ENCODE measurements around the gene HBEGF. TPM values are rescaled to one million over a fixed set of nuclear protein-coding genes. Genes with fewer than 3 reads are reported as not detected.

HBEGF gene
- total RNA-seq, 1 donor from 2014 or later, result 3.6 TPM

DNA sequence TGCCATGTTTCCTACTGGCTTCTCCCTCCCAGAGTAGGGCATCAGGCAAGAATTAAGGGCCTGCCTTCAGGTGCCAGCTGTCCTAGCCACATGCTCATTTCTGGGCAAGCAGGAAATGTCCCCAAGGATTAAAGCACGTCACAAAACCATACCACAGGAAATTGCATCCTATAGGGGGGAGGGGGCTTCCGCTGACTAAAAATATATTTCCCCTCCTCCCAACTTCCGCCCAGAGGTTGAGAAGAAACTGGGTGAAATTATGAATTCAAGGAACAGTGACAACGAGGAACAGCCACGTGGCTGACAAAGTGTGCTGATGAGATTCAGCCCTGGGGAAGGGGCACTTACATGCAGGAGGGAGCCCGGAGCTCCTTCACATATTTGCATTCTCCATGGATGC lies 4.1 kb downstream of the HBEGF start:
- TF ChIP-seq, protein P1, sequence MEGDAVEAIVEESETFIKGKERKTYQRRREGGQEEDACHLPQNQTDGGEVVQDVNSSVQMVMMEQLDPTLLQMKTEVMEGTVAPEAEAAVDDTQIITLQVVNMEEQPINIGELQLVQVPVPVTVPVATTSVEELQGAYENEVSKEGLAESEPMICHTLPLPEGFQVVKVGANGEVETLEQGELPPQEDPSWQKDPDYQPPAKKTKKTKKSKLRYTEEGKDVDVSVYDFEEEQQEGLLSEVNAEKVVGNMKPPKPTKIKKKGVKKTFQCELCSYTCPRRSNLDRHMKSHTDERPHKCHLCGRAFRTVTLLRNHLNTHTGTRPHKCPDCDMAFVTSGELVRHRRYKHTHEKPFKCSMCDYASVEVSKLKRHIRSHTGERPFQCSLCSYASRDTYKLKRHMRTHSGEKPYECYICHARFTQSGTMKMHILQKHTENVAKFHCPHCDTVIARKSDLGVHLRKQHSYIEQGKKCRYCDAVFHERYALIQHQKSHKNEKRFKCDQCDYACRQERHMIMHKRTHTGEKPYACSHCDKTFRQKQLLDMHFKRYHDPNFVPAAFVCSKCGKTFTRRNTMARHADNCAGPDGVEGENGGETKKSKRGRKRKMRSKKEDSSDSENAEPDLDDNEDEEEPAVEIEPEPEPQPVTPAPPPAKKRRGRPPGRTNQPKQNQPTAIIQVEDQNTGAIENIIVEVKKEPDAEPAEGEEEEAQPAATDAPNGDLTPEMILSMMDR (IDR thresholded peaks at IDR 0.05), result no peak
- no peak for DNase-seq (ENCODE audit: extremely low spot score, unreplicated experiment)
- Mint-ChIP-seq H3K27ac (ENCODE audit: unreplicated experiment) (no peak overlapping the region), H3K27me3 (ENCODE audit: unreplicated experiment) (no peaks in the 10 kb centered on the region), H3K4me3 (ENCODE audit: unreplicated experiment) (no peak overlapping the region), H3K4me1 (ENCODE audit: unreplicated experiment) (peaks cover 12% of the 10 kb centered on the region), H3K9me3 (ENCODE audit: unreplicated experiment) (no peaks in the 10 kb centered on the region), H3K36me3 (ENCODE audit: unreplicated experiment) (no peaks in the 10 kb centered on the region)

DNA sequence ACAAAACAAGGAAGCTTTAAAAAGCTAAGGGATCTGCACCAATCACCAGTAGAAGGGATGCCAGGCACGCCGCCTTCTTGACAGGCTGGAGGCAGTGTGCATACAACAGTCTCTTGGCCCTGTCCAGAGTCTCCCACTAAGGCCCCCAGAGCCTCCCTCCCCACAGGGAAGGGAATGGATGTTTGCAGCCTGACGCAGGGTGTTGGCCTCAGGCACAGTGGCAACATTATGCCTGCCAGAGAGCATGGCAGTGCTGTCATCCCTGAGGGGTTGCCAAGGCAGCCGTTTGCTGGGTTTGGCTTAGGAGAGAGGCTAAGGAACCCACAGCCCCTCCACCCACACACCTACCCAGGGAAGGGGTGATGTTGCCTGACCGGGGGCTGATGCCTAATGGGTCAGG lies 4.8 kb downstream of the HBEGF start:
- Mint-ChIP-seq H3K4me1 (ENCODE audit: unreplicated experiment) (peaks cover 7% of the 10 kb centered on the region), H3K27ac (ENCODE audit: unreplicated experiment) (no peak overlapping the region)
- TF ChIP-seq, protein P1 (IDR thresholded peaks at IDR 0.05), result no peak

DNA sequence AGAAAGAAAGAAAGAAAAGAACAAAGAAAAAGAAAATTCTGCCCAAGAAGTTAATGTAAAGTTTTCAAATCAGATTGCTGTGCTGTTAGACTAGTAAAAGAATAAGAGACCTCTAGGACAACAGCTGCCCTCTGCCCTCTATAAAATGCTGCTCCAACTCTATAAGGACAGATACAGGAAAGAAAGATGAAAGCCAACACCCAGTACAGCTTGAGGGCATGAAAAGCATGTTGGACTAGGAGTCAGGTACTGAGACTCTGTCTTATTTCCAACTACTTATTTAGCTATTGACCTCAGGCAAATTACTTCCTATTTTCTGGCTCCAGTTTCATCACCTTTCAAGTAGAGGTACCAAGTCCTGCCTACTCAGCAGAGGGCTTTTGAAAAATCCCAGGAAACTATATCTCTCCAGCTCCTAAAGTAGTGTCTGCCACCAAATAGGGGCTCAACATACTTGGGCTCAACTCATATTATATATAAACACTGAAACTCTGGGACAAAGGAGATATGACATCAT lies 5.7 kb downstream of the HBEGF start:
- Mint-ChIP-seq H3K4me1 (ENCODE audit: unreplicated experiment) (peaks cover 8% of the 10 kb centered on the region), H3K27ac (ENCODE audit: unreplicated experiment) (no peak overlapping the region), H3K36me3 (ENCODE audit: unreplicated experiment) (no peaks in the 10 kb centered on the region), H3K4me3 (ENCODE audit: unreplicated experiment) (no peak overlapping the region), H3K27me3 (ENCODE audit: unreplicated experiment) (no peaks in the 10 kb centered on the region), H3K9me3 (ENCODE audit: unreplicated experiment) (no peaks in the 10 kb centered on the region)
- no peak for DNase-seq (ENCODE audit: extremely low spot score, unreplicated experiment)
- TF ChIP-seq, protein P1 (IDR thresholded peaks at IDR 0.05), result no peak

More for the DNA sequence above, 4.8 kb downstream of the HBEGF start:
- Mint-ChIP-seq H3K4me3 (ENCODE audit: unreplicated experiment) (no peak overlapping the region), H3K27me3 (ENCODE audit: unreplicated experiment) (no peaks in the 10 kb centered on the region), H3K36me3 (ENCODE audit: unreplicated experiment) (no peaks in the 10 kb centered on the region), H3K9me3 (ENCODE audit: unreplicated experiment) (no peaks in the 10 kb centered on the region)
- no peak for DNase-seq (ENCODE audit: extremely low spot score, unreplicated experiment)

DNA sequence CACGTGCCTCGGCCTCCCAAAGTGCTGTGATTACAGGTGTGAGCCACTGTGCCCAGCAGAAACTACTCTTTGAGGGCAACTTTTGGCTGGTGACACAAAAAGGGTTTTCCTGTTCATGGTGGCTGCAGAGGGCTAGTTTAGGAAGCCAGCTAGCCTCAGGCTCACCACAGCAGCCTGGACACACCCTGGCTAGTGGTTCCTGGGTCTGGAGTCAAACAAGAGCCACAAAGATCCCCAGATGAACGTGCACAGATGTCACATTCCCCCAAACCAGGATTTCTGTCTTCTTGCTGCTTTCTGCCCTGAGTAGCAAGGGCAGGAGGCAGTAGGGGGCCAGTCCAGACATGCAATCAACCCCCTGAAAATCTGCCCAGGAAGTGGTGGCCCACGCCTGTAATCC lies 6.8 kb downstream of the HBEGF start:
- Mint-ChIP-seq H3K36me3 (ENCODE audit: unreplicated experiment) (no peaks in the 10 kb centered on the region), H3K9me3 (ENCODE audit: unreplicated experiment) (no peaks in the 10 kb centered on the region), H3K27me3 (ENCODE audit: unreplicated experiment) (no peaks in the 10 kb centered on the region), H3K27ac (ENCODE audit: unreplicated experiment) (no peak overlapping the region), H3K4me3 (ENCODE audit: unreplicated experiment) (no peak overlapping the region), H3K4me1 (ENCODE audit: unreplicated experiment) (peaks cover 3% of the 10 kb centered on the region)
- DNase-seq (ENCODE audit: extremely low spot score, unreplicated experiment), result no peak
- TF ChIP-seq, protein P1 (IDR thresholded peaks at IDR 0.05), result no peak

DNA sequence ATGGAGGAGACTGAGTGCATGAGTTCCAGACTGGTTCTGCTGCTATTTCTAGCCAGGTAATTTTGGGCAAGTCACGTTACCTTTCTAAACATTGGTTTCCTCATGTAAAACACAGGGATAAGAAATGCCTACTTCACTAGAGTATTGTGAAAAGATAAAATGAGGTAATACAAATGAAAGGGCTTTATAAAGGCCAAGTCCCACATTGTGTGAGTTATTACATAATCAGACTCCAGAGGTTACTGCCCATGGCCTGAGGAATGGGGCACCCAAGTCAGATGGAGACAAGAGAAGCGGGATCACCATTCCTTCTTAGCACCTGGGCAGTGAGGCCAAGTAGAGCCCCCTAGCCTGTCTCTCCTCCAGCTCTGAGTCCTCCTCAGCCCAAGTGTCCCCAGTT lies 7.5 kb downstream of the HBEGF start:
- H3K27me3 Mint-ChIP-seq (ENCODE audit: unreplicated experiment), result no peaks in the 10 kb centered on the region
- H3K27ac Mint-ChIP-seq (ENCODE audit: unreplicated experiment), result no peak overlapping the region
- no peaks in the 10 kb centered on the region for H3K9me3 Mint-ChIP-seq (ENCODE audit: unreplicated experiment)
- no peak overlapping the region for H3K4me3 Mint-ChIP-seq (ENCODE audit: unreplicated experiment)
- peaks cover 3% of the 10 kb centered on the region for H3K4me1 Mint-ChIP-seq (ENCODE audit: unreplicated experiment)
- DNase-seq (ENCODE audit: extremely low spot score, unreplicated experiment), result no peak
- peaks cover under 1% of the 10 kb centered on the region for H3K36me3 Mint-ChIP-seq (ENCODE audit: unreplicated experiment)
- TF ChIP-seq, protein P1 (IDR thresholded peaks at IDR 0.05), result no peak
